Small intestine (tissue), 7 donors: ENCODE results near the gene CCDC74B. TPM values are rescaled to one million over a fixed set of nuclear protein-coding genes. Genes with fewer than 3 reads are reported as not detected.
"Not testable (repeated sequence)": the region's sequence is repeated elsewhere in the genome, so short reads cannot be mapped to it uniquely, and the experiment has no call there.

Experiments used
- DNase-seq, 2 donors: peaks; one replicate each; pipeline versions ENCODE4 v3.0.0 to v3.0.0-alpha.2; 2013
- FAIRE-seq: peaks from 2 replicates; lab custom pipeline; 2012; peaks lifted over from hg19 to GRCh38; lab: Jason Lieb, UNC
- H3K27ac ChIP-seq, 3 donors: one replicate each; pipeline ENCODE4 v1.5.1; 2013; ENCODE audit warnings: low read length in 2 of 3, mild to moderate bottlenecking in 2 of 3, control low read depth in 1 of 3, inconsistent platforms in 1 of 3, low read depth in 1 of 3, moderate library complexity in 1 of 3
- H3K27me3 ChIP-seq, 3 donors: one replicate each; pipeline ENCODE4 v1.6.1; 2013; ENCODE audit warnings: low read length in 3 of 3, inconsistent platforms in 1 of 3; ENCODE audit not compliant: control insufficient read depth in 3 of 3, insufficient read depth in 3 of 3
- H3K36me3 ChIP-seq, 3 donors: one replicate each; pipeline ENCODE4 v1.6.1; 2013; ENCODE audit warnings: low read length in 3 of 3, inconsistent platforms in 1 of 3, low read depth in 1 of 3, mild to moderate bottlenecking in 1 of 3, moderate library complexity in 1 of 3; ENCODE audit not compliant: control insufficient read depth in 3 of 3, insufficient read depth in 2 of 3
- H3K4me1 ChIP-seq, 3 donors: one replicate each; pipeline ENCODE4 v1.6.1; 2013; ENCODE audit warnings: low read length in 2 of 3, inconsistent platforms in 1 of 3, low read depth in 1 of 3, mild to moderate bottlenecking in 1 of 3, moderate library complexity in 1 of 3; ENCODE audit not compliant: control insufficient read depth in 3 of 3, insufficient read depth in 2 of 3
- H3K4me3 ChIP-seq, 3 donors: one replicate each; pipeline ENCODE4 v1.5.1; 2013; ENCODE audit warnings: low read length in 3 of 3, control low read depth in 1 of 3, inconsistent platforms in 1 of 3, low read depth in 1 of 3, mild to moderate bottlenecking in 1 of 3, moderate library complexity in 1 of 3
- H3K9me3 ChIP-seq, 2 donors: one replicate each; pipeline ENCODE4 v1.6.1; 2013; ENCODE audit warnings: low read depth in 1 of 2, low read length in 1 of 2; ENCODE audit not compliant: control insufficient read depth in 2 of 2, insufficient read depth in 1 of 2
- WGBS, 3 donors: extraction: QIAGEN DNeasy Blood & Tissue Kit; methylation state at CpG; one replicate each; pipeline ENCODE4 v1.1.7; 2013; 5-methylcytosine and 5-hydroxymethylcytosine counted together
- polyA plus RNA-seq, 4 donors: library from polyadenylated mRNA; stranded (reverse) in 3 of 4; unstranded in 1 of 4; fragments of 200-250 nt in 3 of 4; fragments of 120-200 nt in 1 of 4; gene quantifications; one replicate each; pipeline versions ENCODE4 v1.2.1 to v1.2.3, GENCODE V29; 2013
- donor health status: healthy with polysubstance abuse.
- donor health status: control.
- donor health status: control.
- donor health status: Bipolar disorder and iron deficiency.
- donor health status: healthy.

Gene CCDC74B
- polyA plus RNA-seq, 4 donors = 0.81 to 1.5 TPM; not detected in 2

DNA sequence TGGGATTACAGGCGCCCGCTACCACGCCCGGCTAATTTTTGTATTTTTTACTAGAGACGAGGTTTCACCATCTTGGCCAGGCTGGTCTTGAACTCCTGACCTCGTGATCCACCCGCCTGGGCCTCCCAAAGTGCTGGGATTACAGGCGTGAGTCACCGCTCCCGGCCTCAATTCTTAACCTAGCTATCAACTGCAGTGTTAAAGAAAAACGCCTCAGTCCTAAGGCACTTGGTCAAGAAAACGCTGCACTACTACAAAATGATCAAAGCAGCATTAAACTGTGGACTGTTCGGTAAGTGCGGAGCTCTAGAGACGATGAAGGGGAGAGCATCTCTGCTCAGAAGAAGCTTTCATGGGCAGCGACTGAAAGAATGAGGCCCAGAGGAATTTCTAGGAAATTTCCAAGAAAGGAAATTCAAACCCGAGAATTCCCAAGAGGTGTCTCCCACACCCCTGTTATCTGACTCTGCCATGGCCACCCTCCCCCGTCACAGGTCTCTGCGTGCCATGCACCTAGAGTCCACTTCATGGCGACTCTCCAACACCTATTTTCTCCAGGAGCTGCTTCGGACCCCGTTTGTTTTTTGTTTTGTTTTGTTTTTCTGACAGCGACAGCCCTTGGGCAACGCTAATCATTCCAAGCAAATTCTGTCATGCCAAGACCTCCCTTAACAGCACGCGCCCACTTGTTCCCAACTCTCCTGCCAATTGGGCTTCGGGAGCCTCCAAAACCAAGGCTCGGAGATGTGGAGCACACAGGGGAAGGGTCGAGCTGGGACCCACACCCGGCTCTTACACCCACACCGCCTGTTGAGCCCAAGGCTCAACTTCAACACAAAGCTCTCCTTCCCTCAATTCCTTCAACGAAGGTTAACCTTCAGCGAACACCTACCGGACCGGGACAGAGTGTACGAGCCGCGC, 35.8 kb upstream of the CCDC74B start:
- peaks cover 3 to 20% (median 8%) of the 10 kb centered on the region in 3 donors for H3K4me1 ChIP-seq
- not testable (repeated sequence) for H3K9me3 ChIP-seq, DNase-seq, FAIRE-seq, H3K27me3 ChIP-seq
- peak overlapping the region; percentile 49 to 95 (median 60) for H3K27ac ChIP-seq
- H3K4me3 ChIP-seq = peak overlapping the region; percentile 64 to 95 (median 90)
- WGBS, 3 donors = 16 to 24% (median 19%) methylated on average over 33 to 38 of the region's 38 CpGs
- peaks cover 0 to 21% (median 0%) of the 10 kb centered on the region in 3 donors for H3K36me3 ChIP-seq

DNA sequence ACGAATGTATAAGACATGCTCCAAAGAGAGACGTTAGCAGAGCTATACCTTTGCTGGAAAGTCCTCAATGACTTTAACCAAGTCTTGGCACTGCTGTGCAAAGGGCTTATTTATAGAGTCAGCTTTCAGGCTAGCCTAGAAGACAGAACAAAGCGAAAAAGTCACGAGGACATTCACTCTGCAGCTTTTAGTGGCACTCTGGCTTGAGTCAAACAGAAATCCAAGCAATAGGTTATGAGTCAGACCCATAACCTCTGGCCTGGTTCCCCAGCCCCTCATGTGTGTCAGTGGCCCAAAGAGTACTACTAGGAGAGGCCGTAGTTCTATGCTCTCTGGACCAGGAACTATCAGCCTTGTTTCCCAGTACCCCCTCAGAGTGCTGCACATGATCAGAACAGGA, 30.0 kb upstream of the CCDC74B start:
- FAIRE-seq = not testable (repeated sequence)

DNA sequence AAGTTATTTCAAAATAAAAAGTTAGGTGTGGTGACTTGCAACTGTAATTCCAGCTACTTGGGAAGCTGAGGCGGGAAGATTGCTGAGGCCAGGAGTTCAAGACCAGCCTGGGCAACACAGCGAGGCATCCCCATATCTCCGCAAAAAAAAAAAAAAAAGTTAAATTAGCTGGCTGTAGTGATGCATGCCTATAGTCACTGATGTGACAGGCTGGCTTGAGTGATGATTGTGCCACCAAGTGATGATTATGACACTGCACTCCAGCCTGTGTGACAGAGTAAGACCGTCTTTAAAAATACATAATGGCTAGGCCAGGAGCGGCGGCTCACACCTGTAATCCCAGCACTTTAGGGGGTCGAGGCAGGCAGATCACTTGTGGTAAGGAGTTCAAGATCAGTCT, 25.0 kb upstream of the CCDC74B start:
- Histone ChIP-seq H3K9me3 (no peaks in the 10 kb centered on the region), H3K4me3 (no peak overlapping the region), H3K27me3 (no peaks in the 10 kb centered on the region), H3K4me1 (no peaks in the 10 kb centered on the region), H3K36me3 (peaks cover 10 to 68% (median 13%) of the 10 kb centered on the region in 3 donors), H3K27ac (no peak overlapping the region)
- no peak for FAIRE-seq
- WGBS, 3 donors = 90 to 96% (median 93%) methylated on average over 7 of the region's 7 CpGs
- DNase-seq = no peak

More for the DNA sequence above, 30.0 kb upstream of the CCDC74B start:
- H3K4me1 ChIP-seq, H3K27ac ChIP-seq, DNase-seq, H3K27me3 ChIP-seq, H3K4me3 ChIP-seq, H3K9me3 ChIP-seq: not testable (repeated sequence)
- WGBS, 3 donors = 78 to 86% (median 81%) methylated on average over 4 to 5 of the region's 5 CpGs
- peaks cover 4 to 36% (median 4%) of the 10 kb centered on the region in 3 donors for H3K36me3 ChIP-seq

DNA sequence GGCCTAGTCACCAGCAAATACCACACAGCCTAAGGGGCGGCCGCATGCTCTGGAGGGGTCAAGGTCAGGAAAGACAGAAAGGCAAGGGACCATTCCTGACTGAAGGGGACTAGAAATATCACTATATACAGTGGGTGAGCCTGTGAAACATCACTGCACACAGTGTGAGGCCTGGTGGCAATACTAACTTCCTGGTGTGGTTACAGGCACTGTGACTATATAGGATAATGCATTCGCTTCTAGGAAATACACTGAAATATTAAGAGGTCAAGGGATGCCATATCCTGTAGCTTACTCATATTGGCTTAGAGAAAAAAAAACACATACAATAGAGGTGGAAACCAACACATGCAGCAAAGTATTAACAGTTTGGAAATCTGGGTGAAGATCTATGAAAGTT, 24.3 kb upstream of the CCDC74B start:
- not testable (repeated sequence) for H3K27ac ChIP-seq, H3K9me3 ChIP-seq, H3K27me3 ChIP-seq, DNase-seq, H3K4me1 ChIP-seq, H3K4me3 ChIP-seq, FAIRE-seq
- WGBS, 3 donors = 17 to 72% (median 35%) methylated on average over 3 of the region's 3 CpGs
- peaks cover 11 to 72% (median 13%) of the 10 kb centered on the region in 3 donors for H3K36me3 ChIP-seq

DNA sequence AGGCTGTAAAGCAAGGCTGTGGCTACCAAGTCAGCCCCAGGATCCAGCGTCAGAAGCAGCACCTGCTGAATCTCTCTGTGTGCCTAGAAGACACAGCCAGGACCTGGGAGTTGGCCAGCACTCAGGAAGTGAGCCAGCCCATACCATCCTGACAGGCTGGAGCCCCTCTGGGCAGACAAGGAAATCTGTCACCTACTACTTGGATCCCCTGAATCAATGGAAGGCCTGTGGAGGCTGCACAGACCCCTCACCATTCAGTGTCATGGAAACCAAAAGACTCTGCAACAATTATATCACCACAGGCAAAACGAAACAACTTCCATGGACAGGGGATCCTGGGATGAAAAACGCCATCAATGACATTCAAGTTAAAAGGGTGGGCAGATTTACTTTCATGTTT, 21.7 kb upstream of the CCDC74B start:
- not testable (repeated sequence) for FAIRE-seq, H3K9me3 ChIP-seq, H3K27ac ChIP-seq, H3K4me3 ChIP-seq, H3K27me3 ChIP-seq, H3K4me1 ChIP-seq, DNase-seq
- WGBS, 3 donors = 65 to 76% (median 72%) methylated on average over 3 of the region's 3 CpGs
- peaks cover 9 to 69% (median 12%) of the 10 kb centered on the region in 3 donors for H3K36me3 ChIP-seq

DNA sequence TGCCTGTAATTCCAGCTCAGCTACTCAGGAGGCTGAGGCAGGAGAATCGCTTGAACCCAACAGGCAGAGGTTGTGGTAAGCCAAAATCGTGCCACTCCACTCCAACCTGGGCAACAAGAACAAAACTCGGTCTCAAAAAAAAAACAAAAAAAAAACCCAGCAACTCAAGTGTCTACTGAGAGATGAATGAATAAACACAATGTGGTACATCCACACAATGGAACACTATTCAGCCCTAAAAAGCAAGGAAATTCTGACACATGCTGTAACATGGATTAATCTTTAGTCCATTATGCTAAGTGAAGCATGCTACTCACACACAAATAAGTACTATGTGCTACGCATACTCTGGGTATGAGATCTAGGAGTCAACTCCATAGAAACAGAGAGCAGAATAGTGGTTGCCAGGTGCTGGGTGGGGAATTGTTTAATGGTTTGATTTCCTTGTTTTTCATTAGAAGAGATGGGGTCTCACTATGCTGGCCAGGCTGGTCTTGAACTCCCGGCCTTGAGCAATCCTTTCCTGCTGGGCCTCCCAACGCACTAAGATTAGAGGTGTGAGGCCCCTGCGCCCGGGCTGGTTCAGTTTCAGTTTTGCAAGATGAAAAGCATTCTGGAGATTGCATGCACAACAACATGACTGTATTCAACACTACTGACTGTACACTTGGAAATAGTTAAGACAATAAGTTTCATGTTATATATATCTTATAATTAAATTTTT, 20.5 kb upstream of the CCDC74B start:
- 92 to 94% (median 93%) methylated on average over 8 of the region's 8 CpGs for WGBS, 3 donors
- Histone ChIP-seq H3K9me3 (no peaks in the 10 kb centered on the region), H3K27ac (no peak overlapping the region), H3K36me3 (peaks cover 9 to 65% (median 12%) of the 10 kb centered on the region in 3 donors), H3K4me3 (no peak overlapping the region), H3K27me3 (no peaks in the 10 kb centered on the region), H3K4me1 (no peaks in the 10 kb centered on the region)
- no peak for FAIRE-seq
- DNase-seq = no peak

DNA sequence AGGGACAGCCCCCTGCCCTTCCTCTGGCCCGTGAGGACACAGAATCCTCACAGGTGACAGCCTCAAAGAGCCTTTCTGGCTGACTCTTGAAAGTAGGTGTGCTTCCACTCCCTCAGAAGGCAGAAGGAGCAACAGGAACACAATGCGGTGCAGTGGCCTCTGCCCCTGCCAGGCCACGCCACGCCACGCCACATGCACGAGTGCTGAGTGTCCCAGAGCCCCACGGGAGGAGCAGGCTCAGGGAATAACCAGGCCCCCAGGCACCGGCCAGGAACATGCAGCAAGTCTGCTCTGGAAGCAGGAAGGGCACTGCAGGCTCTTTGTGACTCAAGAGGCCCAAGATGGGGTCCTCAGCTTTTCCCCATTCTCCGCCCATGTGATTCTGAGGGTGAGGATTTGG, 18.1 kb upstream of the CCDC74B start:
- H3K36me3 ChIP-seq = peaks cover 9 to 60% (median 15%) of the 10 kb centered on the region in 3 donors
- H3K27ac ChIP-seq = no peak overlapping the region
- H3K27me3 ChIP-seq = no peaks in the 10 kb centered on the region
- WGBS, 3 donors = 92 to 95% (median 95%) methylated on average over 9 of the region's 9 CpGs
- H3K4me3 ChIP-seq = no peak overlapping the region
- DNase-seq = no peak
- FAIRE-seq = no peak
- H3K4me1 ChIP-seq = no peaks in the 10 kb centered on the region
- H3K9me3 ChIP-seq = no peaks in the 10 kb centered on the region

DNA sequence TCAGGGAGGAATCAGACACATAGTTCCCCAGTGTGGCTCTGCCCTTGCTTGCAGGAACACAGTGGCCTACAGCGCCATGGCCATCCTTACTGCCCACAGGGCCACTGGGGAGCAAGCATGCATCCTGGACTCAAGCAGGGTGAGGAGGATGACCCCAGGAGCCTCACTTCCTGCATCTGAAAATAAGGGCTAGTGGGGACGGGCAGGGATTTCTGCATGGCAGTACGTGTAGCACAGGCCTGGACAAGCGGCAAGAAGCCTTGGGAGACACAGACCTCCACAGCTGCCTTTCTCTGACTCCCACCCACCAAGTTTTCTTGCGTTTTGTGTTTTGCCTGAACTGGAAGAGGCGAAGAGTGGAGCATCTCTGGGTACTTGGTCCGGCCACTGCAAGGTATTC, 17.6 kb upstream of the CCDC74B start:
- peaks cover 9 to 58% (median 15%) of the 10 kb centered on the region in 3 donors for H3K36me3 ChIP-seq
- 92 to 96% (median 95%) methylated on average over 6 to 7 of the region's 7 CpGs for WGBS, 3 donors
- H3K27ac ChIP-seq, DNase-seq, H3K4me3 ChIP-seq, H3K4me1 ChIP-seq, H3K9me3 ChIP-seq, FAIRE-seq, H3K27me3 ChIP-seq: not testable (repeated sequence)
